ENCODE measurements around the gene ARL13B.

DNA sequence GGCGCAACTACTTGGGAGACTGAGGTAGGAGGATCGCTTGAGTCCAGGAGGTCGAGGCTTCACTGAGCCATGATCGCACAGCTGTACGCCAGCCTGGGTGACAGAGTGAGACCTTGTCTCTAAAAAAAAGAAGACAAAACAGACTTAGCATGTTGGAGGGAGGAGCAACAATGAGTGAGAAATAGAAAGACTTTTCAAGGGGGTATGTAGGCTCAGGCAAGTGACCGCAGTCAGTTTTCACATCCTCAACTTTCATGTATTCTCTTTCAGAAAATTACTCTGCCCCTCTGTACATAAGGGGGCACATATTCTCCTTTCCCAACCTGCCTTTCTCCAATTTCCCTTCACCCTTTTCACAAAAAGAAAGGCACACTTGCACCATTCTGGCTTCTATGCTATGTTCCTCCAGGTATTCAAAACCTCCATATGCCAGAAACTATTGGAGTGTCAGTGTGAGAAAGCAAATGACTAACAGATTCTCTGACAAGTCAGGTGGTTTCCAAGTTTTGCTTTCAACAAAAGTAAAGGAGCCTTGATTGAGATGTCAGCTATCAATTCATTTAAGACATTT lies 90.5 kb downstream of the ARL13B start:
- TF ChIP-seq, protein P1, sequence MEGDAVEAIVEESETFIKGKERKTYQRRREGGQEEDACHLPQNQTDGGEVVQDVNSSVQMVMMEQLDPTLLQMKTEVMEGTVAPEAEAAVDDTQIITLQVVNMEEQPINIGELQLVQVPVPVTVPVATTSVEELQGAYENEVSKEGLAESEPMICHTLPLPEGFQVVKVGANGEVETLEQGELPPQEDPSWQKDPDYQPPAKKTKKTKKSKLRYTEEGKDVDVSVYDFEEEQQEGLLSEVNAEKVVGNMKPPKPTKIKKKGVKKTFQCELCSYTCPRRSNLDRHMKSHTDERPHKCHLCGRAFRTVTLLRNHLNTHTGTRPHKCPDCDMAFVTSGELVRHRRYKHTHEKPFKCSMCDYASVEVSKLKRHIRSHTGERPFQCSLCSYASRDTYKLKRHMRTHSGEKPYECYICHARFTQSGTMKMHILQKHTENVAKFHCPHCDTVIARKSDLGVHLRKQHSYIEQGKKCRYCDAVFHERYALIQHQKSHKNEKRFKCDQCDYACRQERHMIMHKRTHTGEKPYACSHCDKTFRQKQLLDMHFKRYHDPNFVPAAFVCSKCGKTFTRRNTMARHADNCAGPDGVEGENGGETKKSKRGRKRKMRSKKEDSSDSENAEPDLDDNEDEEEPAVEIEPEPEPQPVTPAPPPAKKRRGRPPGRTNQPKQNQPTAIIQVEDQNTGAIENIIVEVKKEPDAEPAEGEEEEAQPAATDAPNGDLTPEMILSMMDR (IDR thresholded peaks at IDR 0.05): no peak
- no peak for TF ChIP-seq POLR2AphosphoS5 (IDR thresholded peaks at IDR 0.05)

All from upper lobe of left lung (tissue), 4 donors.